PFSK-1 (cell line): Measurements from ENCODE around the gene NEGR1.

ENCODE experiments used
- FOXP2 ChIP-seq: optimal IDR thresholded peaks from 2 replicates; pipeline ENCODE3; 2011; ENCODE audit warnings: borderline replicate concordance, control low read depth, inconsistent platforms; ENCODE audit not compliant: insufficient read depth; ENCODE audit errors: extremely low read length, extremely low read depth
- POLR2AphosphoS5 ChIP-seq: IDR thresholded peaks from 2 replicates; pipeline ENCODE4 v1.6.1; 2012; ENCODE audit warnings: low read depth, mild to moderate bottlenecking, control low read depth, low read length, moderate library complexity
- SIN3A ChIP-seq: IDR thresholded peaks from 2 replicates; pipeline ENCODE4 v1.6.1; 2012; ENCODE audit warnings: mild to moderate bottlenecking, low read length, moderate library complexity, borderline replicate concordance; ENCODE audit not compliant: insufficient read depth
- TAF1 ChIP-seq: IDR thresholded peaks from 2 replicates; pipeline ENCODE4 v1.6.1; 2012; ENCODE audit warnings: low read length, control low read depth, borderline replicate concordance; ENCODE audit not compliant: insufficient read depth
- TF ChIP-seq, protein P1 (sequence below), 2 experiments: IDR thresholded peaks; 2 replicates each; pipeline versions ENCODE4 v1.6.1 to v1.8.0; 2011 to 2012; ENCODE audit warnings: low read depth in 2 of 2, low read length in 2 of 2, control low read depth in 1 of 2, inconsistent platforms in 1 of 2, mild to moderate bottlenecking in 1 of 2, moderate library complexity in 1 of 2; ENCODE audit not compliant: insufficient read depth in 1 of 2

Gene NEGR1

DNA sequence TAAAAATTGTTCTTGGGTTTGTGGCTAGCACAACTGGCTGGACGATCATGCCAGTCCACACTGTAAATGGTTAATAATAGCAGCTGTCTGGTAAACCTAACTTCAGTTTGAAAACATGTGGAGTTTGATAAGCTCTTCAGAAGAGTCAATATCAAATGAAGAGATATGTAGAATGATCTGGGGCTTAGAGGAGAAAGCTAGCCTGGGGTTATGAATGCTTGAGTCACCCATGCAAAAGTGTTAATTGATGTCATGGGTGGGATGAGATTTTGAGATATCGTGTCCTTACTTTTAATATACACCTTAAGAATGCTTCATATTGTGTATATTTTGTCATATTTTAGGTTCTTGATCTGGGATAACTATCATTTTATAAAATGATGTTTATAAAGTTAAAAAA, 646.8 kb downstream of the NEGR1 start:
- no peak for TF ChIP-seq TAF1
- TF ChIP-seq, protein P1, sequence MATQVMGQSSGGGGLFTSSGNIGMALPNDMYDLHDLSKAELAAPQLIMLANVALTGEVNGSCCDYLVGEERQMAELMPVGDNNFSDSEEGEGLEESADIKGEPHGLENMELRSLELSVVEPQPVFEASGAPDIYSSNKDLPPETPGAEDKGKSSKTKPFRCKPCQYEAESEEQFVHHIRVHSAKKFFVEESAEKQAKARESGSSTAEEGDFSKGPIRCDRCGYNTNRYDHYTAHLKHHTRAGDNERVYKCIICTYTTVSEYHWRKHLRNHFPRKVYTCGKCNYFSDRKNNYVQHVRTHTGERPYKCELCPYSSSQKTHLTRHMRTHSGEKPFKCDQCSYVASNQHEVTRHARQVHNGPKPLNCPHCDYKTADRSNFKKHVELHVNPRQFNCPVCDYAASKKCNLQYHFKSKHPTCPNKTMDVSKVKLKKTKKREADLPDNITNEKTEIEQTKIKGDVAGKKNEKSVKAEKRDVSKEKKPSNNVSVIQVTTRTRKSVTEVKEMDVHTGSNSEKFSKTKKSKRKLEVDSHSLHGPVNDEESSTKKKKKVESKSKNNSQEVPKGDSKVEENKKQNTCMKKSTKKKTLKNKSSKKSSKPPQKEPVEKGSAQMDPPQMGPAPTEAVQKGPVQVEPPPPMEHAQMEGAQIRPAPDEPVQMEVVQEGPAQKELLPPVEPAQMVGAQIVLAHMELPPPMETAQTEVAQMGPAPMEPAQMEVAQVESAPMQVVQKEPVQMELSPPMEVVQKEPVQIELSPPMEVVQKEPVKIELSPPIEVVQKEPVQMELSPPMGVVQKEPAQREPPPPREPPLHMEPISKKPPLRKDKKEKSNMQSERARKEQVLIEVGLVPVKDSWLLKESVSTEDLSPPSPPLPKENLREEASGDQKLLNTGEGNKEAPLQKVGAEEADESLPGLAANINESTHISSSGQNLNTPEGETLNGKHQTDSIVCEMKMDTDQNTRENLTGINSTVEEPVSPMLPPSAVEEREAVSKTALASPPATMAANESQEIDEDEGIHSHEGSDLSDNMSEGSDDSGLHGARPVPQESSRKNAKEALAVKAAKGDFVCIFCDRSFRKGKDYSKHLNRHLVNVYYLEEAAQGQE (IDR thresholded peaks at IDR 0.05; ENCODE audit: insufficient read depth in 1 of 2, low read depth in 2 of 2, low read length in 2 of 2), result no peak

DNA sequence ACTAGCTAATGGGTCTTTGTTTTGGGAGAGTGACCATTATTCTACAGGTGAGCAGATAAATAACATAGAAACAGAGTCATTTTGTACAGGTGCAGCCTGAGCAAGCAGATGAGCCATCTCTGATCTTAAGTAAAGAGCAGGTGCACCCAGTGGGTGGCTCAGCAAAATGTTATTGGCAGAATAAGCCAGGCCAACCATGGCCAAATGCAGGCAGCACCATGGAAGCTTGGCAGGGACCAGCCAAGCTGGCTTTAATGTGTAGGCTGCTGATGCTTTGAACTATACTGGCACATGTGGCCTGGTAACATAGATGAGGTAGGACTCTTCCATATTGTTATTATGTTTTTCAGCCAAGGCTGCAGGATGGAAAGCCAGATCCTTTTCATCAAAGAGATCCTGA, 648.2 kb downstream of the NEGR1 start:
- TF ChIP-seq, protein P1 (IDR thresholded peaks at IDR 0.05; ENCODE audit: insufficient read depth in 1 of 2, low read depth in 2 of 2, low read length in 2 of 2), result no peak
- TF ChIP-seq FOXP2 (no peak), SIN3A (no peak)

DNA sequence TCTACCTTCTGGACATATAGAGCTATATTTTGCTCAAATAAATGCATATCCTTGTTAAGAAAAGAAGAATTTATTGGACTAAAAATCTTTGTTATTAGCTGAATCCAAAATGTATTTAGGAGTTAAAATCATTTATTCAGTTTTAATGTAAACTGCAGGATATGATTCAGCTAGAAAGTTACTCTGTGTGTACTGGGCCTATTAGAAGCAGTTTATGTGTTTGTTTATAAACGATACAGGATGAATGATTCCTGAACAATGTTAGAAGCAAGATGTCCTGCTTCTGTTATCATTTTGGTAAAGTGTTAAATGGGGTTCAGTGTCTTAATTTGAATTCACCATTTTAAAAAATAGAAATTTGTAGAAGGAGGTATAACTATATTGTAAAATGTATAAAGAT, 652.3 kb downstream of the NEGR1 start:
- TF ChIP-seq SIN3A (no peak), POLR2AphosphoS5 (no peak), FOXP2 (no peak), TAF1 (no peak)
- TF ChIP-seq, protein P1 (IDR thresholded peaks at IDR 0.05; ENCODE audit: insufficient read depth in 1 of 2, low read depth in 2 of 2, low read length in 2 of 2), result no peak

DNA sequence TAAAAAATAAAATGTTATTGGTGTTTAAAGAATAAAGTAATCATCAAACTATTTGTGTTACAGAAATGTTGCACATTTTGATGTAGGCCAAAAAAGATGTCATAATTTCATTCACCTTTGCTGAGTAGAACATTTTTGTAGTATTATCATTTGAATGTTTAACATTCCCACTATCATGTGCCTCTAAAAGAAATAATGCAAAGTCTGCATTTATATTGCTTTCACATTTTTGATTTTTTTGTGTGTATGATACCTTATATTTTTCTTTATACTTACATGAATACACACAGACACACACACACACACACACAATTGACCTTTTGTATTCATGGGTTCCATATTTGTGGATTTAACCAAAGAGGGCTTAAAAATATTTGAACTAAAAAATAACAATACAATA, 657.3 kb downstream of the NEGR1 start:
- TF ChIP-seq POLR2AphosphoS5, result no peak
- TF ChIP-seq SIN3A, result no peak
- TF ChIP-seq TAF1, result no peak
- TF ChIP-seq FOXP2, result no peak
- TF ChIP-seq, protein P1 (IDR thresholded peaks at IDR 0.05; ENCODE audit: insufficient read depth in 1 of 2, low read depth in 2 of 2, low read length in 2 of 2), result no peak

DNA sequence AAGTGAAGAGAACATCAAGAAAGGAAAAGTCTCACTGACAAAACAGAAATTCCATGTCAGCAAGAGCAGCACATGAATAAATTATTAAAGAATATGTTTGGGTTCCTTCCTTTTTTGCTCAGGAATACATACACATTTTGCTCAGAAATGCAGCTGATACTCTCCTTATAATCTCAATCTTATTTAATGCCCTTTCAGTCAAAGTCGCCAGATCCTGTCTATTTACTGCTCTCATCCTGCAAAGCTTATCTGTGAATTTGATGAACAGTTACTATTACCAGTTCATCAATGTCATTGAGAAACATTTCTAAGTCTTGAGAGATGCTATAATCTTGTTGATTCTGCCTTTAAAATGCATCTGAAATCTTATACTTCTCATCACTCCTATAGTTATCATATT, 658.5 kb downstream of the NEGR1 start:
- TF ChIP-seq, protein P1 (IDR thresholded peaks at IDR 0.05; ENCODE audit: insufficient read depth in 1 of 2, low read depth in 2 of 2, low read length in 2 of 2), result no peak
- TF ChIP-seq FOXP2, result no peak
- no peak for TF ChIP-seq POLR2AphosphoS5
- TF ChIP-seq TAF1, result no peak
- no peak for TF ChIP-seq SIN3A
